ENCODE results near the gene PKP1. TPM values are rescaled to one million over a fixed set of nuclear protein-coding genes. Genes with fewer than 3 reads are reported as not detected.

PKP1 gene
- total and polyA plus RNA-seq, 10 of the 15 experiments (the other 5 are each of a cell fraction or from before 2014, with no cell fraction given): 0.03 TPM; not detected in 9

GRCh38 chr1:201324306-201324705 is 41.0 kb downstream of the PKP1 start (continued):
- TF ChIP-seq CUX1 (IDR thresholded peaks at IDR 0.05; ENCODE audit: insufficient replicate concordance, low read depth, low read length): no peak
- TF ChIP-seq BCL11A (IDR thresholded peaks at IDR 0.05; ENCODE audit: low read depth, low read length): no peak
- no peak for TF ChIP-seq YBX1 (IDR thresholded peaks at IDR 0.05)
- TF ChIP-seq NFIC (IDR thresholded peaks at IDR 0.05; ENCODE audit: low read depth, low read length): no peak
- no peak for TF ChIP-seq ELK1 (IDR thresholded peaks at IDR 0.05; ENCODE audit: low read depth, low read length)
- no peak for TF ChIP-seq MEF2B (IDR thresholded peaks at IDR 0.05; ENCODE audit: partially characterized antibody, poor library complexity, severe bottlenecking)
- no peak for TF ChIP-seq ZNF622 (IDR thresholded peaks at IDR 0.05)
- no peak for TF ChIP-seq ZBTB40 (IDR thresholded peaks at IDR 0.05; ENCODE audit: borderline replicate concordance)
- TF ChIP-seq RBBP5 (conservative IDR thresholded peaks at IDR 0.05): no peak
- no peak for TF ChIP-seq NFXL1 (IDR thresholded peaks at IDR 0.05; ENCODE audit: borderline replicate concordance)
- TF ChIP-seq ZNF274 (IDR thresholded peaks at IDR 0.05; ENCODE audit: insufficient read depth, insufficient read length): no peak
- TF ChIP-seq CHD2 (IDR thresholded peaks at IDR 0.05; ENCODE audit: borderline replicate concordance, low read depth, low read length): no peak
